ENCODE measurements around the gene KDM7A.

GRCh38 chr7:140055833-140056232 lies 121.0 kb downstream of the KDM7A start:
- TF ChIP-seq CTCF (conservative IDR thresholded peaks at IDR 0.05; ENCODE audit: low read depth, low read length) (no peak), EZH2 (IDR thresholded peaks at IDR 0.05; ENCODE audit: borderline replicate concordance, low read depth, low read length, poor library complexity, severe bottlenecking) (no peak)
